GM12892 (cell line): ENCODE data around the gene PCSK6.
A peak's percentile ranks its signal among the peaks of the same experiment; 100 is the strongest.
"Not testable (repeated sequence)": the region's sequence is repeated elsewhere in the genome, so short reads cannot be mapped to it uniquely, and the experiment has no call there.

ENCODE experiments used
- DNase-seq: peaks from one replicate; pipeline ENCODE4 v3.0.0; 2011; ENCODE audit not compliant: insufficient read length
- FAIRE-seq: peaks from 2 replicates; lab custom pipeline; 2011; peaks lifted over from hg19 to GRCh38; lab: Jason Lieb, UNC
- POLR2A ChIP-seq: IDR thresholded peaks from 2 replicates; pipeline ENCODE4 v1.6.1; 2011; ENCODE audit warnings: low read depth, low read length, control low read depth
- POLR2AphosphoS5 ChIP-seq: IDR thresholded peaks from 2 replicates; pipeline ENCODE4 v1.6.1; 2011; ENCODE audit warnings: low read depth, low read length, control low read depth
- TAF1 ChIP-seq: IDR thresholded peaks from 2 replicates; pipeline ENCODE4 v1.6.1; 2011; ENCODE audit warnings: low read depth, mild to moderate bottlenecking, control low read depth, low read length, borderline replicate concordance

The PCSK6 gene

GRCh38 chr15:101295607-101296161 is 193.8 kb downstream of the PCSK6 start:
- DNase-seq, result no peak
- TF ChIP-seq POLR2A, result no peak
- no peak for TF ChIP-seq TAF1
- no peak for TF ChIP-seq POLR2AphosphoS5
- FAIRE-seq, result no peak

DNA sequence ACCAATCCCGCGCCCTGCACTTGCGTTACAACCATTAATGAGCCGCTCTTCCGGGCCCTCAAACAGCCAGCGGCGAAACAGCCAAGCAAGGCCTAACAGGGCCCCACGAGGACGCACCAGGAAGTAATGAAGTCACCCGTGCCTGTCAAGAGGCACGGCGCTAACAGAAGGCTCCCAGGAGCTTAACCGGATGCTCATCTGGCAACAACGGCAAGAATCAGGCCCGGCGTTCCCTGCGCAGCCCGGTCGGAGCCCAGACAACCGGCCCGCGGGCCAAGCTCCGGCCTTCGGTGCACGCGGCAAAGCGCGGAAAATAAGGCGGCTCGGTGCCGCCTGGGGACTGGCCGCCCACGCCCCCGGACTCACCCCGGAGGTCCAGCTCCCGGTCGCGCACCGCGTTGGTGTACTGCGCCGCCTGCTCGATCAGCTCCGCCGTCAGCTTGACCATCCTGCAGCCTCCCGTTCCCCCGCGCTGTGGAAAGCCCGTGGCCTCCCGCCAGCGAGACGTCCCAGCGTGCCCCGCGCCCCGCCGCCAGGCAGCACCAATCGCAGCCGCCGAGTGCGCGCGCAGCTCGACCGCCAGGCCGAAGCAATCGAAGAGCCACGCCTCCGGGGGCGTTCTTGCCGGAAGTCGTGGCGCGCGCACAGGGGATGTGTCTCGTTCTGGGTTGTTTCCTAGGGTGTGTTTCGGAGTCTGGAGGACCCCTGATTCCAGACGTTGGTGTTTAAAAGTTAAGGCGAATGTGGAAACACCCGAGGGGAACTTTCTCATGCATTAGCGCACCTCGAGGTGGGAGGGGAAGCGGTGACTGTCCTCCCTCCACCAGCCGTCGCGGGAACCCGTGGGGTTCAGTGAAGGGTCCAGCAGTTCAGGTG is 194.5 kb downstream of the PCSK6 start, which contains the start of gene SNRPA1:
Gene SNRPA1 (minus strand): TSS at position 518 of the 876 bp plus-strand sequence. CDS start 70 bp downstream, at position 448.
- peak; percentile 85 for DNase-seq
- FAIRE-seq, result peak; percentile 96
- TF ChIP-seq POLR2A (peak; percentile 92), POLR2AphosphoS5 (peak; percentile 85), TAF1 (peak; percentile 42; the same call in 1 of the 2 replicates)

GRCh38 chr15:101293122-101293521 is 196.4 kb downstream of the PCSK6 start:
- DNase-seq, result no peak
- TF ChIP-seq POLR2AphosphoS5, result no peak
- no peak for TF ChIP-seq POLR2A
- TF ChIP-seq TAF1, result no peak
- no peak for FAIRE-seq

DNA sequence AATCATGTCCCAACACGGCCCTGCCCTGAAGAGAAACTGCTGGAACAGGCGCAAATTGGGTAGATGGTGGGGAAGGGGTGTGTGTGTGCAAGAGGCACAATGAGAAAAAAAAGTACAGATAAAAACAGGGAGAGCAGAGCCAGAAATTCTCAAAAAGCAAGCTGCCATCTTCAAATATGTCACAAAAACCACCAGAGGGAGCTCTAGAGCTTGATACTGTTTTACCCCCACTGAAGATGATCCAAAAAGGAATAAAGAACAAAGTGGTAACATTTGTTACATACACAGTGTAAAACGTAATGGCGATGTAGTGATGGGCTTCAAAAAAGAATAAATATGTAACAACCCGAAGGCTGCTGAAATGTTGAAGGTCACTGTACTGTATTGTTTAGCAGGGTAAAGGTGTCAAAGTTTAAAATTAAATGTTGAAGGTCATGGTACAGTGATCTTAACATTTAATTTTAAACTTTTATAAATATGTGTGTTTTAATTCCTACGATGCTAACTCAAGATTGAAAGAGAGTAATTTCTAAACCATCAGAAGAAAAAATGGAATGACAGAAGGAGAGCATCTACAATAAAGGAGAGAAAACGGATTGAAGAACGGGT is 200.5 kb downstream of the PCSK6 start:
- FAIRE-seq (no peak), DNase-seq (no peak)
- TF ChIP-seq TAF1, result no peak
- no peak for TF ChIP-seq POLR2AphosphoS5
- no peak for TF ChIP-seq POLR2A

GRCh38 chr15:101287342-101287741 is 202.2 kb downstream of the PCSK6 start:
- not testable (repeated sequence) for FAIRE-seq, DNase-seq

GRCh38 chr15:101286471-101287114 is 202.9 kb downstream of the PCSK6 start:
- DNase-seq, result no peak
- TF ChIP-seq POLR2AphosphoS5, result no peak
- TF ChIP-seq TAF1, result no peak
- TF ChIP-seq POLR2A, result no peak
- no peak for FAIRE-seq

GRCh38 chr15:101283931-101284330 is 205.6 kb downstream of the PCSK6 start:
- FAIRE-seq (no peak), DNase-seq (no peak)
- TF ChIP-seq POLR2A (no peak), TAF1 (no peak), POLR2AphosphoS5 (no peak)

DNA sequence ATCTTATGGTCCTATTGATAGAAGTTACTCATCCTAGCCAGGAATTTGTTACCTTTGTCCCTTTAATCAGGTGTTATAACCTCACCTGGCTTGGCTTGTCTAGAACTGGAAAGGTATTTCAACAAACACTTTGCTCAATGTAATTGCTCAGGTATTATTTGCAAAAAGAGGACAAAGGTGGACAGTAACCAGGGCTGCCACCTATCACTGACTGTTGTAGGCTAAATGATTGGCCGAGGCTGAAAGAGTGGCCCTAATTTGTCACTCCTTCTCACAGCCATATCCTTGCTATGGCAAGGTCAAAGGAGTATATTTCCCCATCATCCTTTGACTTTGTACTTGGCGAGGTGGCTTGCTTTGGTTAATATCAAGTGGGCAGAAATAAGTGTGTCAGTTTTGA is 209.5 kb downstream of the PCSK6 start:
- FAIRE-seq (no peak), DNase-seq (no peak)
- TF ChIP-seq TAF1, result no peak
- 0 out of 2 replicates have a peak, but pooled peaks have one; percentile 22 for TF ChIP-seq POLR2AphosphoS5
- TF ChIP-seq POLR2A, result peak; percentile 10; the same call in 1 of the 2 replicates

DNA sequence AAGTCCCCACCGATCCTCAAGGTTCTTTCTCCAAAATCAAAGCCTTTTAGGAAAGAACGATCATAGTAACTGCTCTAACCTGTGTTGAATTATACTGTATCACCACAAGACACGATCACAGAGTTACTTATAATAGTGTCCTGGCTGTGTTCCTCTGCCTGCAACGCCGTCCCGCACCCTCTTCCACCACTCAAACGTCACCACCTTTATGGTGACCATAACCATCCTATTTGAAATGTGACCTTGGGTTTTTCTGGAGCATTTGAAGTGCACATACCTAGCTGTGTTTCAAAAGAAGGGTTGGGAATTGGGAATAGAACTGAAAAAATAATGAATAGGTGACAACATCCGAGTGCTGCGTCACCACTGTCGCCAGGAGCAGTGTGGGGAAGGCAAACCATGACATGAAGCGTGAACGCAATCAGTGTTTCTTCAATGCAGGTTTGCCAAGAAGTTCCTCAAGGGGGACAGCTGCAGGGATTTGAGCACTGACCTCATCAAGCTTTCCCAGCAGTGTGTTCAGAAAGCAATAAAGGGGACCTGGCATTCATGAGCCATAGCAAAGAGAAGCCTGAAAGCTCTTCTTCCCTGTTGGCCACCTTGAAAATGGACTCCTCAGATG is 211.5 kb downstream of the PCSK6 start:
- FAIRE-seq (no peak), DNase-seq (no peak)
- TF ChIP-seq POLR2A (no peak), TAF1 (no peak), POLR2AphosphoS5 (no peak)

- peak; percentile 99 for FAIRE-seq
- DNase-seq, result peak; percentile 85
- TF ChIP-seq POLR2AphosphoS5 (no peak), POLR2A (peak; percentile 53; the same call in 1 of the 2 replicates)
Measured at GRCh38 chr15:101277038-101277822, 212.3 kb downstream of the PCSK6 start, which contains the start of gene SELENOS. Gene SELENOS, minus strand, starts transcription at chr15:101277485. Its CDS starts 68 bp downstream, at chr15:101277417.

- DNase-seq (no peak), FAIRE-seq (peak; percentile 42)
- no peak for TF ChIP-seq TAF1
- no peak for TF ChIP-seq POLR2A
- TF ChIP-seq POLR2AphosphoS5, result no peak
Measured at GRCh38 chr15:101276501-101277037, 212.9 kb downstream of the PCSK6 start.
